WERI-Rb-1 (cell line): ENCODE results near the gene JOSD2.

Experiments
- DNase-seq: peaks from one replicate; pipeline ENCODE4 v3.0.0-alpha.2; 2020
- H3K27ac ChIP-seq: fragments of 250-450 bp; sonication (Bioruptor Pico); 2 replicates; pipeline ENCODE4 v1.5.1; 2020; ENCODE audit warnings: mild to moderate bottlenecking, moderate library complexity
- H3K27me3 ChIP-seq: fragments of 250-450 bp; sonication (Bioruptor Pico); 2 replicates; pipeline ENCODE4 v1.5.1; 2021; ENCODE audit warnings: mild to moderate bottlenecking, low read depth, moderate library complexity; ENCODE audit not compliant: insufficient read depth, severe bottlenecking
- H3K36me3 ChIP-seq: fragments of 250-450 bp; sonication (Bioruptor Pico); 2 replicates; pipeline ENCODE4 v1.5.1; 2020; ENCODE audit warnings: mild to moderate bottlenecking, moderate library complexity
- H3K4me3 ChIP-seq: 2 replicates; pipeline ENCODE4 v1.5.1; 2011; ENCODE audit warnings: low read depth, mild to moderate bottlenecking, control low read depth, low read length
- H3K9me3 ChIP-seq: fragments of 250-450 bp; sonication (Bioruptor Pico); 2 replicates; pipeline ENCODE4 v1.5.1; 2021; ENCODE audit warnings: mild to moderate bottlenecking, moderate library complexity; ENCODE audit not compliant: severe bottlenecking
- CTCF ChIP-seq: IDR thresholded peaks from 2 replicates; pipeline ENCODE4 v1.5.1; 2011; ENCODE audit warnings: low read depth, mild to moderate bottlenecking, control low read depth, inconsistent platforms, low read length

The JOSD2 gene

GRCh38 chr19:50517704-50518075 lies 6.7 kb upstream of the JOSD2 start:
- Histone ChIP-seq H3K27me3 (no peaks in the 10 kb centered on the region), H3K4me3 (no peak overlapping the region), H3K27ac (no peak overlapping the region), H3K36me3 (peaks cover 31% of the 10 kb centered on the region), H3K9me3 (no peaks in the 10 kb centered on the region)
- no peak for TF ChIP-seq CTCF
- DNase-seq = no peak

GRCh38 chr19:50516964-50517703 lies 6.1 kb upstream of the JOSD2 start:
- no peak overlapping the region for H3K27ac ChIP-seq
- H3K36me3 ChIP-seq = peaks cover 31% of the 10 kb centered on the region
- no peak overlapping the region for H3K4me3 ChIP-seq
- no peaks in the 10 kb centered on the region for H3K27me3 ChIP-seq
- no peak for TF ChIP-seq CTCF
- no peak for DNase-seq
- H3K9me3 ChIP-seq = no peaks in the 10 kb centered on the region

DNA sequence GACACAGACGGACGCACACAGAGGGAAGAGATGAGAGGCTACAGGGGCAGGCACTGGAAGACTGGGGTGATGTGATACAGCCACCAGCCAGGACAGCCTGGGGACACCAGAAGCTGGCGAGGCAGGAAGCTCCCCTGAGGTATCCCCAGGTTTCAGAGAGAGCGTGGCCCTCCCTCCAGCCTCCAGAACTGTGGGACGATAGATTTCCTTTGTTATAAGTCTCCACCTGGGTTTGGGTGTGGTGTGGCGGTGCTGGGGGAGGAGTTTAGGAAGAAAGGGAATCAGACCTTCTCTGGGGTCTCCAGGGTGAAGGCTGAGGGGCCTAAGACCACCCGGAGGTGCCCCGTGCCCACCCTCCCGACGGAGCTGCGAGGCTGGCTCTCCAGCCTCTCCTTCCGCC lies 5.5 kb upstream of the JOSD2 start:
- Histone ChIP-seq H3K27ac (no peak overlapping the region), H3K4me3 (no peak overlapping the region), H3K27me3 (no peaks in the 10 kb centered on the region), H3K9me3 (no peaks in the 10 kb centered on the region), H3K36me3 (peaks cover 31% of the 10 kb centered on the region)
- TF ChIP-seq CTCF = no peak
- no peak for DNase-seq

DNA sequence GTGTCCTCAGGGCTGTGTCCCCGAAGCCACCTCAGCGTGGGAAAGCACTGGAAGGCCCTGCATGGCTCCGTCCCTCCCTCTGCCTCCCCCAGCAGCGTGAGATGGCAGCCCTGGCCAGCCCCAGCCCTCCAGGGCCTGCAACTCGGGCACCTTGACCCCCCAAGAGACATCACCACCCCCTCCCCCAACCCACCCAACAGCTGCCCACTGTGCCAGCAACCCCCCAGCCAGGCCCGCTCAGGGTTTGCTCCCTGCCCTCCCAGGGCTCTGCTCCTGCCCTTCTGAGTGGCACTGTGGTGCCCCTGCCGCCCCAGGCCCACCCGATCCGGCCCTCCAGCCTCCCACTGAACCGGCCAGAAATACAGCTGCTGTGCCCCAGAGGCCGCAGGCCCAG lies 4.2 kb upstream of the JOSD2 start:
- H3K27me3 ChIP-seq = no peaks in the 10 kb centered on the region
- no peak overlapping the region for H3K27ac ChIP-seq
- no peak overlapping the region for H3K4me3 ChIP-seq
- peaks cover 31% of the 10 kb centered on the region for H3K36me3 ChIP-seq
- no peak for DNase-seq
- no peak for TF ChIP-seq CTCF
- H3K9me3 ChIP-seq = no peaks in the 10 kb centered on the region

DNA sequence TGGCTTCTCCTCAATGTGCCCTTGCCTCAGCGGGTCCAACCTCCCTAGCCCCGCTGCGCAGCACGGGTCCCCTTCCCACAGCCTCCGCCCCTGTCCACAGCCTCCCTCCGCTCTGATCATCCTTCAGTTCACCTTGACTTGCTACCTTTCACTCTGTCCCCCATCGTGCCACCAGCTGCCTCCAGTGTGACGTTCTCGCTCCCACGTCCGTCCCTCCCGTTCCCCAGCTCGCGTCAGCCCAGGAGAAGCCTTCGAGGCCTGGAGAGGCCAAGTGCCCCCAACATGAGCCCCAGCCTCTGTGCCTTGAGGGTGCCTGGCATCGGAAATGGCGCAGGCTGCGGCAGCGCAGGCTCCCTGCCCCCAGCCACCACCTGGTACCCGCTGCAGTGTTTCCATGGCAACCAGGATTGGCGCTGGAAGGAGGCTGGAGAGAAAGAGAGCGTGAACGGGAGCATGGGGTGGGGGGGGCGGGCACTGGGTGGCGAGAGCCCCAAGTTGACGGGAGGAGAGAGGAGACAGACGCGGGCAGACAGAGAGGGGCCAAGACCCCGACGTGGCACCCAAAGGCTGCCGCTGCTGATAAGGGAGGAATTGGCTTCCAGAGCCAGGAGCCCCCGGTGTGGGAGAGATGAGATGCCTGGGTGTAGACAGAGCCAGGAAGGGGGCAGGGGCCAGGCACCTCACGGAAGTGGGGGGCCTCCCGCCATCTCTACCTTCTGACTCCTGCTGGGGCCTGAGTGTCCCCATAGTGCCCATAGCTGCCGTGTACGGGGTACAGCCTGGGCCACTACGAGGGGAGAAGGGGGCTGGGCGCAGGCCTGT lies 3.6 kb upstream of the JOSD2 start:
- H3K27me3 ChIP-seq = no peaks in the 10 kb centered on the region
- peaks cover 31% of the 10 kb centered on the region for H3K36me3 ChIP-seq
- DNase-seq = no peak
- no peak for TF ChIP-seq CTCF
- no peak overlapping the region for H3K27ac ChIP-seq
- no peaks in the 10 kb centered on the region for H3K9me3 ChIP-seq
- H3K4me3 ChIP-seq = no peak overlapping the region
